GM21825 (cell line): ENCODE measurements around the gene MSLN.

Source experiments
- ATAC-seq: cut with Tn5 transposase; IDR thresholded peaks from one replicate; pipeline ENCODE4 v1.9.1; 2021; ENCODE audit warnings: mild to moderate bottlenecking, moderate library complexity; ENCODE audit not compliant: unreplicated experiment

The MSLN gene

GRCh38 chr16:801584-802363 lies 41.2 kb downstream of the MSLN start:
- no peak for ATAC-seq

- ATAC-seq: no peak
Measured at GRCh38 chr16:802461-802860, 41.9 kb downstream of the MSLN start.

DNA sequence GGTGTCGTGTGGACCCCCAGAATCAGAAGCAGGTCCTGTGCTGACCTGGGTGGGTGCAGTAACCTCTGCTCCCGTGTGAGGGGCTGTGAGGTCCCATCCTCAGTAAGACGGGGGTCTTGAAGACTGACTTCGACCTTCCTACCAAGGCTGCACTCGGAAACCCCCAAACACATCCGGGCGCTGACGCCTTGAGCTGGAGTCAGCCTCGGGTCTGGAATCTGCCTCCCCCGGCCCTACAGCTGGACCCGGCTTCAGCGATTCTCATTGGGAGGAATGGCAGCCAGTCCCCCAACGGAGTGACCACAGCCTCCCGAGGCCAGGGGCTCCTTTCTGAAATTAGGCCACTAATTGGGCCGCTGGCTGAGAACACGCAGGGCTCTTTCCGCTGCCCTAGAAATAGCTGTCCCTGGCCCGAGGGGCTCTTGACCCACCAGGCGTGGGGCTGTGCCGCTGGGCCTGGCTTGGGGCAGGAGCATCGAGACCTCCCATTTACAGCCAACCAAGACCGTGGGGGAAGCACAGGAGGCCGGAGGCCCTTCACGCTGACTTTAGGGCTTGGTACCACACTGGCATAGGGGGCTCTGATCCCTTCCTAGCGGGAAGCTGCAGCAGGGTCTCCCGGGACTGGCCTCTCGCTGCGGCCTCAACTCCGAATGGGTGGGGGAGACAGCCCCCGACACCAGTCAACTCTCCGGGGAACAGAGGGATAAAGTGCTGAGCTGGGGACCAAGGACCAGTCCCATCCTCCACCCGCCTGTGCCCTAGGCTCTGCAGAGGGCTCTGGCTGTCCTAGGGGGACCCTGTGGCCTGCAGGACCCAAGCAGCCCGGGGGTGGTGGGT lies 42.6 kb downstream of the MSLN start:
- no peak for ATAC-seq

DNA sequence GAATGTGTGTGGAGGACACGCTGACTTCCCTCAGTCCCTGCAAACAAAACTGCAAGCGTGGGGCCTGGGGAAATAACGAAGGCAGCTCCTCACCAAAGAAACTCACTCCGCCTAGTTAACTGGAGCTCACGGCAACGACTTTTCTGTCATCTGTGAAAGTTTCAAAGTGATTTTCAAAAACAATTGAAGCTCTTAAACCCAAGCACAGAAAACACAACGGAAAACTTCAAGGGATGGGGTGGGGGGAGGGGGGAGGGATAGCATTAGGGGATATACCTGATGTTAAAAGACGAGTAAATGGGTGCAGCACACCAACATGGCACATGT lies 43.2 kb downstream of the MSLN start:
- ATAC-seq: no peak

GRCh38 chr16:804193-805048 lies 43.9 kb downstream of the MSLN start:
- no peak for ATAC-seq

GRCh38 chr16:805474-805873 lies 44.9 kb downstream of the MSLN start:
- ATAC-seq: no peak

- peak; percentile 80 for ATAC-seq
Measured at GRCh38 chr16:807347-808084, 47.0 kb downstream of the MSLN start.

DNA sequence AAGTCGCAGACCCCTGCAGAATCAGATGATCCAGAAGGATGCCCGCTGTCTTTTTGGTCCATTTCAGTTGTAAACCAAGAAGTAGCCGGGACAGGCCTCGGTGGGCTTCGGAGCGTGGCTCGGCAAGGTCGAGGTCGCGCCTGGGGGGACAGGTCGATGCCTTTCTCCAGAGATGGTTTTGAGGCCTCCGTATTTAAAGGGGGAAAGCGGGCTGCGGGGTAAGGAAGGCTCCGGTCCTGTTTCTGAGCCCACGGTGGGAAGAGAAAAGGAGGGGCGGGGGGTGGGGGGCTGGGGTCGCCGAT lies 47.5 kb downstream of the MSLN start:
- no peak for ATAC-seq

- ATAC-seq: no peak
Measured at GRCh38 chr16:813204-813915, 52.8 kb downstream of the MSLN start.

DNA sequence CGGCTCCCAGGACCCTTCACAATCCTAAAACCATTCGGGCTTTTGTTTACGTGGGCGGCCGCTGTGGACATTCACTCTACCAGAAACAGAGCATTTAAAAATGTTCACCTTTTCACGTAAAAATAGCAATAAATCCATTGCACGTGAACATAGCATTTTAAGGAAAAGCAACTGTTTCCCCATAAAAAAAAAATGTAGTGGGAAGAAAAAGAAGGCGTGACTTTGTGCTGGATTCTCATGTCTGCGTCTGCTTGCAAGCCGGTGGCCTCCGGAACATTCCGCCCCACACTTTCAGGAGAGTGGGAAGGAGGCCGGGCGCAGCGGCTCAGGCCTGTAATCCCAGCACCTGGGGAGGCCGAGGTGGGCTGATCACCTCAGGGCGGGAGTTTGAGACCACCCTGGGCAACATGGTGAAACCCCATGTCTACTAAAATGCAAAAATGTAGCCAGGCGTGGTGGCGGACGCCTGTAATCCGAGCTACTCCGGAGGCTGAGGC lies 53.4 kb downstream of the MSLN start:
- ATAC-seq: no peak

GRCh38 chr16:814974-815373 lies 54.4 kb downstream of the MSLN start:
- no peak for ATAC-seq

GRCh38 chr16:815861-816260 lies 55.3 kb downstream of the MSLN start:
- no peak for ATAC-seq

- ATAC-seq: no peak
Measured at GRCh38 chr16:817001-817906, 56.7 kb downstream of the MSLN start.

GRCh38 chr16:818132-818531 lies 57.6 kb downstream of the MSLN start:
- no peak for ATAC-seq
